Testis (tissue), 2 donors: Measurements from ENCODE around the gene MTURN.

Experiments
- POLR2A ChIP-seq: fragments of 450-650 bp; IDR thresholded peaks from one replicate; pipeline ENCODE4 v1.6.1; 2017; ENCODE audit warnings: antibody characterized with exemption, mild to moderate bottlenecking, moderate library complexity
- TF ChIP-seq, protein P1 (sequence below), 3 experiments: fragments of 450-650 bp in 2 of 3; fragments of 200-600 bp in 1 of 3; sonication (generic) in 1 of 3; IDR thresholded peaks; one replicate each; pipeline ENCODE4 v1.5.1; 2016 to 2019; ENCODE audit warnings: antibody characterized with exemption in 3 of 3, mild to moderate bottlenecking in 2 of 3, moderate library complexity in 1 of 3

DNA sequence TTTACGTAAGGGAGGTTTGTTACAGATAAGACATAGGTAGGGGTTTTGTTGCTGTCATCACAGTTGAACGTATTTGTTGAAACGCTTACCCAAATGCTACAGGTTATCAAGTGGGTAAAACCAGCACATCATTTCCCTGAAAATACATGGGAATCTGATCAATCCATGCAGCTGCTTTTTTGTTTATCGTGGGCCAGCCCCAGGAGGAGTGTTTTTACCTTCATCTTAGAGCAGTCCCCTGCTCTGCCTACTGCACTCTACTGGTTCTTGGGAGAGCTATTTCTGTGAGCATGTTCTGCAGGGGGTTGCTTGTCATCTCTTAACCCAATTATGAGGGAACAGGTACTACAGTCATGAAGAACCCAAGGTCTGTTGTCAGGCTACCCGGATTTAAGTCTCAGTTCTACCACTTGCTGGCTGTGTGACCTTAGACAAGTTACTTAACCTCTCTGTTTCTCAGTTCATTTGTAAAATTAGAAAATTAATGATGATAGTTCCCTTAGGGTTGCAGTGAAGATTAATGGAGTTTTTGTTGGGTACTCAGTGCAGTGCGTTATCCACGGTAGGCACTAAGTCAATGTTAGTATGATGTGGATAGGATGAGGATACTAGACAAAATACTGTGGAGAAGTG lies 15.0 kb downstream of the MTURN start:
- TF ChIP-seq, protein P1, sequence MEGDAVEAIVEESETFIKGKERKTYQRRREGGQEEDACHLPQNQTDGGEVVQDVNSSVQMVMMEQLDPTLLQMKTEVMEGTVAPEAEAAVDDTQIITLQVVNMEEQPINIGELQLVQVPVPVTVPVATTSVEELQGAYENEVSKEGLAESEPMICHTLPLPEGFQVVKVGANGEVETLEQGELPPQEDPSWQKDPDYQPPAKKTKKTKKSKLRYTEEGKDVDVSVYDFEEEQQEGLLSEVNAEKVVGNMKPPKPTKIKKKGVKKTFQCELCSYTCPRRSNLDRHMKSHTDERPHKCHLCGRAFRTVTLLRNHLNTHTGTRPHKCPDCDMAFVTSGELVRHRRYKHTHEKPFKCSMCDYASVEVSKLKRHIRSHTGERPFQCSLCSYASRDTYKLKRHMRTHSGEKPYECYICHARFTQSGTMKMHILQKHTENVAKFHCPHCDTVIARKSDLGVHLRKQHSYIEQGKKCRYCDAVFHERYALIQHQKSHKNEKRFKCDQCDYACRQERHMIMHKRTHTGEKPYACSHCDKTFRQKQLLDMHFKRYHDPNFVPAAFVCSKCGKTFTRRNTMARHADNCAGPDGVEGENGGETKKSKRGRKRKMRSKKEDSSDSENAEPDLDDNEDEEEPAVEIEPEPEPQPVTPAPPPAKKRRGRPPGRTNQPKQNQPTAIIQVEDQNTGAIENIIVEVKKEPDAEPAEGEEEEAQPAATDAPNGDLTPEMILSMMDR (IDR thresholded peaks at IDR 0.05): no peak
- no peak for TF ChIP-seq POLR2A
